ENCODE data around the gene BSG. TPM values are rescaled to one million over a fixed set of nuclear protein-coding genes. Genes with fewer than 3 reads are reported as not detected.
A peak's percentile ranks its signal among the peaks of the same experiment; 100 is the strongest.
"Not testable (repeated sequence)": the region's sequence is repeated elsewhere in the genome, so short reads cannot be mapped to it uniquely, and the experiment has no call there.

Gene BSG
- total RNA-seq, 1 experiment from 2014 or later: 577 TPM

DNA sequence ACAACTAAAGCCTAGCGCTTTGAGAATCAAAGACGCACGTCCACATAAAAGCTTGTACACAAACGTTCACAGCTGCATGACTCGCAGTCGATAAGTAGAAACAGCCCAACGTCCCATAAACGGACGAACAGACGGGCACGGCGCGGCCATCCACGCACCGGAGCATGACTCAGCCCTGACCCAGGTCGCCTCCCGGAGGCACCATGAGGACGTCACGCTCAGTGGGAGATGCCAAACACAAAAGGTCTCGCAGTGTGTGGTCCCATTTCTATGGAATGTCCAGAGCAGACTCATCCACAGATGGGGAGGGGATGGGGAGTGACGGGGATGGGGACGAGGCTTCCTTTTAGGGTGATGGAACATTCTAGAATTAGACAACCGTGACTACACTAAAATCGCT is 51.6 kb downstream of the BSG start:
- no peaks in the 10 kb centered on the region for H3K27me3 ChIP-seq (replicated peaks)
- no peaks in the 10 kb centered on the region for H3K9me3 ChIP-seq (replicated peaks)
- peaks cover 75% of the 10 kb centered on the region for H3K36me3 ChIP-seq
- no peak overlapping the region for H3K4me3 ChIP-seq
- peak overlapping the region; percentile 98 for H3K27ac ChIP-seq
- DNase-seq (ENCODE audit: low read depth in 1 of 2, low spot score in 2 of 2): peak; percentile 96 to 100
- peaks cover 36% of the 10 kb centered on the region for H3K4me1 ChIP-seq (replicated peaks)

DNA sequence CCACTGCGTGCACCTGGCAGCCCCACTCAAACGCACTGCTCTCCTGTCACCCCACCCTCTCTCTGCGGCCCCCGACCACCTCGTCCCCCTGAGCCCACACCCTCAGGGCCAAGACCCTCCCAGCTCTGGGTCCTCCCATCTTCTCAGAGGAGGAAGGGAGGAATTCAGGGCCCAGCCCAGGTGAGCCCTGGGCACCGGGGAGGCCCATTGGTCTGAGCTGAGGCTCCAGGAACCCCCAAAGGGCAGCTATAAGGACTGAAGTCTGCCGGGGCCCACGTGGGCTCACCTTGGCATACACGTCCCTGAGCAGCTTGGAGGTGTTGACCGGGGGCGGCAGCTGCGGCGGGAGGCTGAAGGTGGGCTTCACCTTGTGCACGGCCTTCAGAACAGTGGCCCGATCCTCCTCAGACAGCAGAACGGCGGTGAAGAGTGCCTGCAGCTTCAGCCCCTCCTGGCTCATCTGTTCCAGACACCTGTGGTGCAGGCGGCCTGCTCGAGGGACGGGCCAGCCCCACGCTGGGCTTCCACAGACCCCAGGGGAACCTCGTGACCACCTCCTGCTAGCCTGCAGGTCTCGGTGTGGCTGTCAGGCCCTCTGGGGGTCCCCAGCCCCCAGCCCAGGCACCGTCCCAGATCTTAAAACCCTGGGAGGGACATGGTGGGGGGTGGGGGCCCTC is 52.2 kb downstream of the BSG start:
- peaks cover 71% of the 10 kb centered on the region for H3K36me3 ChIP-seq
- peak overlapping the region; percentile 98 for H3K27ac ChIP-seq
- no peaks in the 10 kb centered on the region for H3K27me3 ChIP-seq (replicated peaks)
- peaks cover 36% of the 10 kb centered on the region for H3K4me1 ChIP-seq (replicated peaks)
- H3K9me3 ChIP-seq (replicated peaks): no peaks in the 10 kb centered on the region
- H3K4me3 ChIP-seq: no peak overlapping the region
- no peak for DNase-seq (ENCODE audit: low read depth in 1 of 2, low spot score in 2 of 2)

DNA sequence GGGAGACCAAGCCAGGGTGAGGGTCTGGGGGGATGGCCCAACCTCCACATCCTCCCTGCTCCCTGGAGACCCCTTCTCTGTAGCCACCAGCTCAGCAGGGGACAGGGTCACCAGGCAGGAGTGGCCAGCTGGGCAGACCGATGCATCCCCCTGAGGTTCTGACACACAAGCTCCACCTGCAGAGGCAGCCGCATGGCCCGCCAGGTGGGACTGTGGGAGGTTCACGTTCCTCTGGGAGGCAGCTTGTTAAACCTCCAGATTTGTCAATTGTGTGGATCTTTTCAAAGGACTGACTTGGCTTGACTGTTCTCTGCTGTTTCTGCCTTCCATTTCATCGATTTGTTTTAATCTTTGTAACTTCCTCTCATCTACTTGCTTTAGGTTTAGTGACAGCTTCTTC is 52.9 kb downstream of the BSG start:
- no peaks in the 10 kb centered on the region for H3K27me3 ChIP-seq (replicated peaks)

DNA sequence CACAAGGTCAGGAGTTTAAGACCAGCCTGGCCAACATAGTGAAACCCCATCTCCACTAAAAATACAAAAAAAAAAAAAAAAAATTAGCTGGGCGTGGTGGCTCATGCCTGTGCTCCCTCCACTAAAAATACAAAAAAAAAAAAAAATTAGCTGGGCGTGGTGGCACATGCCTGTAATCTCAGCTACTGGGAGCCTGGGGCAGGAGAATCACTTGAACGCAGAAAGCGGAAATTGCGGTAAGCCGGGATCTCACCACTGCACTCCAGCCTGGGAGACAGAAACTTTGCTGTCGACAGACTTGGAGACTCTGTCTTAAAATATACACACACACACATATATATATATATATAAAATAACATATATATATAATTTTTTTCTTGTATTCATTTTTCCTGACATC is 54.2 kb downstream of the BSG start:
- not testable (repeated sequence) for DNase-seq (ENCODE audit: low read depth in 1 of 2, low spot score in 2 of 2); H3K4me3 ChIP-seq; H3K27ac ChIP-seq; H3K27me3 ChIP-seq (replicated peaks); H3K9me3 ChIP-seq (replicated peaks)
- Histone ChIP-seq H3K36me3 (peaks cover 70% of the 10 kb centered on the region), H3K4me1 (replicated peaks) (peaks cover 39% of the 10 kb centered on the region)

More for the DNA sequence above, 52.9 kb downstream of the BSG start:
- H3K4me1 ChIP-seq (replicated peaks): peaks cover 36% of the 10 kb centered on the region
- H3K4me3 ChIP-seq: no peak overlapping the region
- DNase-seq (ENCODE audit: low read depth in 1 of 2, low spot score in 2 of 2): no peak
- H3K9me3 ChIP-seq (replicated peaks): no peaks in the 10 kb centered on the region
- no peak overlapping the region for H3K27ac ChIP-seq
- peaks cover 69% of the 10 kb centered on the region for H3K36me3 ChIP-seq

DNA sequence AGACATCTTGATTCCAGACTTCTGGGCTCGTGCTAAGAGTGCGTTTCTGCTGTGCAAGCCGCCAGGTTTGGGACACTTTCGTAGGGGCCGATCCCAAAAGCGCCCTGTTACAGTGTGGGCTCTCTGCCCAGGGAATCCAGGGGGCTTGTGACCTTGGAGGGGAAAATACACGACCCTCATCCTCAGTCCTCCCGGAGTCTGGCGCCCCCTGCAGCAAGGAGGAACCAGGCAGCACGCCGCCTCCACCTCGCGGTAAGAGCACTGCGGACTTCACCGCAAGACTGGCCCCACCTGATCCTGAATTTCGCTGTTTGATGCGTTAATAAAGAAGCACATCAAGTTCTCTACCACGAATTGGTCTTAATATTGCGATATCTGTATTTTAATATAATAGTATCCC is 55.8 kb downstream of the BSG start:
- Histone ChIP-seq H3K4me3 (no peak overlapping the region), H3K36me3 (peaks cover 60% of the 10 kb centered on the region), H3K9me3 (replicated peaks) (no peaks in the 10 kb centered on the region), H3K27ac (no peak overlapping the region), H3K4me1 (replicated peaks) (peaks cover 40% of the 10 kb centered on the region), H3K27me3 (replicated peaks) (no peaks in the 10 kb centered on the region)
- DNase-seq (ENCODE audit: low read depth in 1 of 2, low spot score in 2 of 2): no peak

DNA sequence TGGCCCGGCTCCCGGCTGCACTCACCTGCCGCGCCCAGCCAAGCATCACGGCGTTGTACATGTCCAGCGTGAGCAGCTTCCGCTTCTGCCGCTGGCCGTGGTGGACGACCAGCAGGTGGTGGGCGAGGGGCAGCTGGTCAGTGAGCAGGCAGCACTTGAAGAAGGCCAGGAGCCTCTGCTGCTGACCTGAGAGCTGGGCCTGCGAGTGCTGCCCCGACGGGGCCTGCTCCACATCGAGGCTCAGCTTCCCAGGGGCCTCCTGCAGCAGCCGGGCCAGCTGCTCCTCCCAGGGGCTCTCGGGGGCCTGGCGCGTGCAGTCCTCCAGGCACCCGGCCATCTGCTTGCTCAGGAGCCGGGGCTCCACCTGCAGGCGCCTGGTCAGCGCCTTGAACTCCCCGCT is 57.1 kb downstream of the BSG start:
- H3K27me3 ChIP-seq (replicated peaks); DNase-seq (ENCODE audit: low read depth in 1 of 2, low spot score in 2 of 2); H3K27ac ChIP-seq; H3K9me3 ChIP-seq (replicated peaks); H3K4me3 ChIP-seq: not testable (repeated sequence)
- peaks cover 34% of the 10 kb centered on the region for H3K4me1 ChIP-seq (replicated peaks)
- H3K36me3 ChIP-seq: peaks cover 54% of the 10 kb centered on the region

DNA sequence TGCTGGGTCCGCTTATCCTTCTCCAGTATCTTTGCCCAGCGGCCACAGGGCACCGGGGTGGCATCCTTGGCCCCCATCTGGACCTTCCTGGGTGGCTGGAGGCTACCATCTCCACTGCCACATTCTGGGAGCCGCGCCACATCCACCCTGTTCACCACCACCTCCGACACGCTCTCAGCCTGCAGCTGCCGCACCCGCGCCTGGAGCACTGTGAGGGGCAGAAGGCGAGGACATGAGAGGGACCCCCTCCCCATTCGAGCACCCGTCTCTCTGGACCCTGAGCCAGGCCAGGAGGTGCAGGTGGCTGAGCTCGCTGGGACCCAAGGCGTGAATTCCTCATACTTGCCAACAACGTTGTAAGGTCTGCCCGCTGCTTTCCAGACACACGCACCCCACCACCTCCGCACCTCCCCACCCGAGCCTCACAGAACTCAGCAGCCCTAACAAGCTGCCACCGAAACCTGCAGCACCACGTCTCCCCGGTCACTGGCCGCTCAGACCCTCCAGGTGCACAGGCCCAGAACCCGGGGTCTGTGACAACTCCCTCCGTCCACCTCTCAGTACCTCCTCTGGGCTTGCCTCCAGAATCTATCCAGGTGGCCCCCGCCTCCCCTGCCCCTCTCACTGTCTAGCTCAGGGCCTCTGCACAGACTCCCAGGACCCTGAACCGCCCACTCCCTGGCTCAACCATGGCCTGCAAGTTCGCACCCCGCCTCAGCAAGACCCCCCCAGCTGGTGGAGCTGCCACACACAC is 57.7 kb downstream of the BSG start:
- Histone ChIP-seq H3K27ac (no peak overlapping the region), H3K4me3 (no peak overlapping the region), H3K36me3 (peaks cover 47% of the 10 kb centered on the region), H3K27me3 (replicated peaks) (no peaks in the 10 kb centered on the region), H3K4me1 (replicated peaks) (peaks cover 28% of the 10 kb centered on the region), H3K9me3 (replicated peaks) (no peaks in the 10 kb centered on the region)
- DNase-seq (ENCODE audit: low read depth in 1 of 2, low spot score in 2 of 2): no peak

DNA sequence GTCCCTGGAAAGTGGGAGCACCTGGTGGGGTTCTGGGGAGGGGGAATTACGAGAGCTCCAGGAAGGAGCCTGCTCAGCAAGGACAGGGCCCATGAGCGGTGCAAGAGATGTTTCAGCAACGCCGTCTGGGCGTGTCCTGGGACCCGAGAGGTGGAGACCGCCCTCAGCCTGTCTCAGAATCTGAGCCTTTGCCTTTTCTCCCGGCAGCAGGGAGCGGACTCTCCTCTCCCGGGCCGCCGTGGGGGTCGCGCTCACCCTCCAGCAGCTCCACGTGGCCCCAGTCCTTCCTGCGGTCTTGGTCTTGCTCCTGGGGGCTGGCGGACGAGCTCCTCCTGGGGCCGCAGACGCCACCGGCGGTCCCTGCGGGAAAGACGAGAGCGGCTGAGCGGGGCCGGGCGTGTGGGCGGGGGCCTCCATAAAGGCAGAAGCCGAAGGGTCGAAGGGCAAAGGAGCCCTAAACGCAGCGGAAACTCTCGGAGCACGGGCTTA is 60.2 kb downstream of the BSG start:
- peak; percentile 72 to 78 for DNase-seq (ENCODE audit: low read depth in 1 of 2, low spot score in 2 of 2)

More for the DNA sequence above, 60.2 kb downstream of the BSG start:
- Histone ChIP-seq H3K9me3 (replicated peaks) (no peaks in the 10 kb centered on the region), H3K36me3 (peaks cover 33% of the 10 kb centered on the region), H3K4me3 (peak overlapping the region; percentile 70), H3K4me1 (replicated peaks) (peaks cover 26% of the 10 kb centered on the region), H3K27me3 (replicated peaks) (no peaks in the 10 kb centered on the region), H3K27ac (peak overlapping the region; percentile 56)

Other genes with a start within 250 kb of the BSG start
- 19.9 and 26.6 TPM in 2 replicates for gene MIER2, start 227.8 kb upstream of the BSG start, total RNA-seq (2014; rRNA removed; shearing (Covaris generic))
- 0.05 TPM in 1 of 2 replicates, not detected in the other for gene C2CD4C, start 163.4 kb upstream of the BSG start, total RNA-seq (2014; rRNA removed; shearing (Covaris generic))
- not detected in 2 replicates for gene SHC2, start 111.6 kb upstream of the BSG start, total RNA-seq (2014; rRNA removed; shearing (Covaris generic))
- not detected in 2 replicates for gene MADCAM1, start 76.1 kb upstream of the BSG start, total RNA-seq (2014; rRNA removed; shearing (Covaris generic))
- 68.7 and 73.3 TPM in 2 replicates for gene TPGS1, start 65.1 kb upstream of the BSG start, total RNA-seq (2014; rRNA removed; shearing (Covaris generic))
- gene CDC34, start 40.8 kb upstream of the BSG start, total RNA-seq (2014; rRNA removed; shearing (Covaris generic)): 62.1 and 97.9 TPM in 2 replicates
- not detected in 2 replicates for gene GZMM, start 28.5 kb upstream of the BSG start, total RNA-seq (2014; rRNA removed; shearing (Covaris generic))
- gene HCN2, start 17.3 kb downstream of the BSG start, total RNA-seq (2014; rRNA removed; shearing (Covaris generic)): 2.2 and 4.3 TPM in 2 replicates
- 44.2 and 44.7 TPM in 2 replicates for gene POLRMT, start 60.9 kb downstream of the BSG start, total RNA-seq (2014; rRNA removed; shearing (Covaris generic))
- 0.13 TPM in 1 of 2 replicates, not detected in the other for gene FGF22, start 67.3 kb downstream of the BSG start, total RNA-seq (2014; rRNA removed; shearing (Covaris generic))
- gene RNF126, start 90.6 kb downstream of the BSG start, total RNA-seq (2014; rRNA removed; shearing (Covaris generic)): 55.9 and 79.3 TPM in 2 replicates
- gene FSTL3, start 103.8 kb downstream of the BSG start, total RNA-seq (2014; rRNA removed; shearing (Covaris generic)): 317 and 364 TPM in 2 replicates
- gene PRSS57, start 122.9 kb downstream of the BSG start, total RNA-seq (2014; rRNA removed; shearing (Covaris generic)): not detected in 2 replicates
- not detected in 2 replicates for gene PALM, start 136.3 kb downstream of the BSG start, total RNA-seq (2014; rRNA removed; shearing (Covaris generic))
- gene MISP, start 178.5 kb downstream of the BSG start, total RNA-seq (2014; rRNA removed; shearing (Covaris generic)): 0.11 TPM in 1 of 2 replicates, not detected in the other
- gene PTBP1, start 224.9 kb downstream of the BSG start, total RNA-seq (2014; rRNA removed; shearing (Covaris generic)): 177 and 308 TPM in 2 replicates
- 1.1 and 2.3 TPM in 2 replicates for gene PLPPR3, start 249.4 kb downstream of the BSG start, total RNA-seq (2014; rRNA removed; shearing (Covaris generic))

Data from SJSA1 (cell line).